Transverse colon (tissue), 4 donors: ENCODE measurements around the gene TMEM88. TPM values are rescaled to one million over a fixed set of nuclear protein-coding genes. Genes with fewer than 3 reads are reported as not detected.

ENCODE experiments used
- DNase-seq: peaks from one replicate; pipeline ENCODE4 v3.0.0-alpha.2; 2019
- H3K27ac ChIP-seq, 4 donors: fragments of 200-600 bp; sonication (generic); 2 replicates each; pipeline ENCODE4 v1.5.1; 2016 to 2018; ENCODE audit warnings: inconsistent platforms in 4 of 4
- H3K27me3 ChIP-seq: fragments of 200-600 bp; sonication (generic); 2 replicates; pipeline ENCODE4 v1.5.1; 2017; ENCODE audit warnings: inconsistent platforms
- H3K36me3 ChIP-seq, 4 donors: fragments of 200-600 bp; sonication (generic); 2 replicates each; pipeline ENCODE4 v1.5.1; 2017 to 2019; ENCODE audit warnings: inconsistent platforms in 4 of 4
- H3K4me1 ChIP-seq, 4 donors: fragments of 200-600 bp; sonication (generic); 2 replicates each; pipeline ENCODE4 v1.5.1; 2017 to 2020; ENCODE audit warnings: inconsistent platforms in 4 of 4
- H3K4me3 ChIP-seq, 4 donors: fragments of 200-600 bp; sonication (generic); 1 replicate in 1 of 4; 2 replicates in 3 of 4; pipeline versions ENCODE4 v1.5.1 to v1.6.1; 2017 to 2019; ENCODE audit warnings: inconsistent platforms in 4 of 4
- H3K9me3 ChIP-seq, 2 donors: fragments of 200-600 bp; sonication (generic); 2 replicates each; pipeline ENCODE4 v1.5.1; 2017 to 2019; ENCODE audit warnings: inconsistent platforms in 2 of 2
- CTCF ChIP-seq, 5 experiments: fragments of 200-600 bp in 3 of 5; fragments of 450-650 bp in 2 of 5; sonication (generic) in 3 of 5; IDR thresholded peaks; 1 replicate in 2 of 5; 2 replicates in 3 of 5; pipeline ENCODE4 v1.5.1; 2016 to 2017; ENCODE audit warnings: antibody characterized with exemption in 5 of 5, inconsistent platforms in 3 of 5, mild to moderate bottlenecking in 2 of 5, moderate library complexity in 1 of 5
- EP300 ChIP-seq: sonication (generic); formaldehyde crosslinking; IDR thresholded peaks from one replicate; pipeline ENCODE4 v1.6.1; 2017; ENCODE audit warnings: antibody characterized with exemption, low read depth
- POLR2A ChIP-seq: fragments of 450-650 bp; IDR thresholded peaks from one replicate; pipeline ENCODE4 v1.6.1; 2016; ENCODE audit warnings: antibody characterized with exemption, mild to moderate bottlenecking, moderate library complexity
- POLR2AphosphoS5 ChIP-seq, 3 donors: sonication (generic); formaldehyde crosslinking; IDR thresholded peaks; one replicate each; pipeline ENCODE4 v1.6.1; 2016; ENCODE audit warnings: antibody characterized with exemption in 3 of 3
- WGBS, 2 donors: methylation state at CpG; one replicate each; pipeline ENCODE4 v1.1.5; 2018; ENCODE audit warnings: low coverage in 1 of 2; 5-methylcytosine and 5-hydroxymethylcytosine counted together
- in situ Hi-C, 4 donors: fragments of 200-750 bp; cut with MboI; loops; one replicate each; pipeline versions ENCODE4 v1.15.0 to v1.15.1; 2017; ENCODE audit warnings: low sequenced_read_pairs in 3 of 4, low pct_ligation_motif_present in 1 of 4, low pct_unique_long_range_greater_than_20kb in 1 of 4
- intact Hi-C: fragments of 100-400 bp; cut with DNase I; formaldehyde crosslinking; loops from one replicate; pipeline ENCODE4 v1.15.1; 2023; ENCODE audit warnings: low total_unique reads
- total RNA-seq, 4 donors: library from RNA; depleted of rRNA; stranded (reverse); fragments of >200 nt; gene quantifications; one replicate each; pipeline ENCODE4 v1.1.0, GENCODE V29; 2016

TMEM88 gene
- total RNA-seq, 4 donors from 2014 or later: 2.4 to 13.1 (median 6.8) TPM

GRCh38 chr17:7818026-7818425 lies 36.8 kb upstream of the TMEM88 start:
- intact Hi-C loops: no loop called here
- H3K9me3 ChIP-seq: no peaks in the 10 kb centered on the region
- in situ Hi-C loops: loop anchor here in 1 of 4 donors (10.0 kb wide), 1 partner anchor 73 kb away; no protein-coding TSS in a partner anchor
- H3K27me3 ChIP-seq: no peaks in the 10 kb centered on the region
- no peaks in the 10 kb centered on the region for H3K36me3 ChIP-seq
- WGBS, 2 donors: 88% methylated on average over 10 of the region's 10 CpGs; no CpG with 5 or more reads in 1 of the 2 donors
- no peak overlapping the region for H3K27ac ChIP-seq
- no peak for DNase-seq
- no peak overlapping the region for H3K4me3 ChIP-seq
- TF ChIP-seq EP300 (no peak), POLR2A (no peak), CTCF (IDR thresholded peaks at IDR 0.05) (no peak), POLR2AphosphoS5 (IDR thresholded peaks at IDR 0.05) (no peak)
- no peaks in the 10 kb centered on the region for H3K4me1 ChIP-seq

DNA sequence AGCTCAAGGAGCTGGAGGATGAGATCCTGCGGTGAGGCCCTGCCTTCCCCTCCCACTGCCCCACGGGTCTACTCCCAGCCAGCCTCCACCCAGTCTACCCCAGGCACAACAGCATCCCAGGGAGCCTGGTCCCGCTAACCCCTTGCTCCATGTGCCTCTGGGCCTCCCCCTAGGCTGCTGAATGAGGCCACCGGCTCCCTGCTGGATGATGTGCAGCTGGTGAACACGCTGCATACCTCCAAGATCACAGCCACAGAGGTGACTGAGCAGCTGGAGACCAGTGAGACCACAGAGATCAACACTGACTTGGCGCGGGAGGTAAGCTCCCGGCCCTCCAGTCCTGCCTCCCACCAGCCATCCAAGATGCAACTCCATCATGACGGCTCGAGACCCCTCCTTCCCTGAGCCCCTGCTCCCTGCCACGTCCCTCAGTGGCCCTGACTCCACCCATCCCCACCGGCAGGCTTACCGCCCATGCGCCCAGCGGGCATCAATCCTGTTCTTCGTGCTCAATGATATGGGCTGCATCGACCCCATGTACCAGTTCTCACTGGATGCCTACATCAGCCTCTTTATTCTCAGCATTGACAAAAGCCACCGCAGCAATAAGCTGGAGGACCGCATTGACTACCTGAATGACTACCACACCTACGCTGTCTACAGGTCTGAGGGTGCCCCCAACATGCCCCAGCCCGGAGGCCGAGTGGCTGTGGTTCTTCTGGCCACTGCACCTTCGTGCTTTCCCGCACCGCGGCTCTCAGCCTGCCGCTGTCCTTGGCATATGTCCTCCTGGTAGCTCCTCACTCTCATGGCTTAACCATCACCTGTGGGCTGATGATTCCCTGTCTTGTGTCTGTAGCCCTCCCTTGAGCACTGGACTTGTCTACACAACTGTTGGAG lies 35.9 kb upstream of the TMEM88 start:
- no peak for DNase-seq
- in situ Hi-C loops (loop anchor here in 1 of 4 donors (10.0 kb wide), 1 partner anchor 74 kb away; no protein-coding TSS in a partner anchor), intact Hi-C loops (no loop called here)
- TF ChIP-seq CTCF (IDR thresholded peaks at IDR 0.05): no peak
- TF ChIP-seq POLR2A: no peak
- TF ChIP-seq POLR2AphosphoS5 (IDR thresholded peaks at IDR 0.05): no peak
- H3K27ac ChIP-seq: no peak overlapping the region
- WGBS, 2 donors: 87 to 88% methylated on average over 3 to 25 of the region's 27 CpGs
- H3K4me1 ChIP-seq: no peaks in the 10 kb centered on the region
- no peaks in the 10 kb centered on the region for H3K36me3 ChIP-seq
- H3K27me3 ChIP-seq: no peaks in the 10 kb centered on the region
- H3K4me3 ChIP-seq: no peak overlapping the region
- H3K9me3 ChIP-seq: no peaks in the 10 kb centered on the region

- DNase-seq: no peak
- no peaks in the 10 kb centered on the region for H3K4me1 ChIP-seq
- in situ Hi-C loops (no loop called here), intact Hi-C loops (no loop called here)
- H3K9me3 ChIP-seq: no peaks in the 10 kb centered on the region
- no peak overlapping the region for H3K27ac ChIP-seq
- WGBS, 2 donors: 74 to 89% methylated on average over 4 to 5 of the region's 5 CpGs
- H3K27me3 ChIP-seq: no peaks in the 10 kb centered on the region
- no peaks in the 10 kb centered on the region for H3K36me3 ChIP-seq
- TF ChIP-seq POLR2AphosphoS5 (IDR thresholded peaks at IDR 0.05): no peak
- TF ChIP-seq CTCF (IDR thresholded peaks at IDR 0.05): no peak
- TF ChIP-seq EP300: no peak
- TF ChIP-seq POLR2A: no peak
- no peak overlapping the region for H3K4me3 ChIP-seq
Observed at GRCh38 chr17:7820231-7820630, 34.6 kb upstream of the TMEM88 start.

DNA sequence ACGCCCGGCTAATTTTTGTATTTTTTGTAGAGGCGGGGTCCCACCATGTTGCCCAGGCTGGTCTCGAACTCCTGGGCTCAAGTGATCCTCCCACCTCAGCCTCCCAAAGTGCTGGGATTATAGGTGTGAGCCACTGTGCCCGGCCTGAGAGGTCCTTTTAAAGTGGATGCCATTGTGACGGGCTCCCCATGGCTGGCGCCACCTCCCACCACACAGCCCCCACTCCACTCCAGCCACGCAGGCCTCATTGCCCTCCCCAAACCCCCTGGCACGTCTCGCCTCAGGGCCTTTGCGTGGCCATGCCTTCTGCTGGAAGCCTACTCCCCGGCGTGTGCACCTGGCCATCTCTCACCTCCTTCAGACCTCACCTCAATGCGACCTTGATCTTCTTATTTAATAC lies 32.7 kb upstream of the TMEM88 start:
- 60 to 74% methylated on average over 1 to 14 of the region's 14 CpGs for WGBS, 2 donors
- Histone ChIP-seq H3K4me3 (no peak overlapping the region), H3K4me1 (no peaks in the 10 kb centered on the region), H3K36me3 (no peaks in the 10 kb centered on the region), H3K27me3 (no peaks in the 10 kb centered on the region), H3K27ac (no peak overlapping the region), H3K9me3 (no peaks in the 10 kb centered on the region)
- intact Hi-C loops: loop anchor here (1.0 kb wide), 1 partner anchor 30 kb away; no protein-coding TSS in a partner anchor
- DNase-seq: no peak
- TF ChIP-seq EP300: no peak
- TF ChIP-seq POLR2AphosphoS5 (IDR thresholded peaks at IDR 0.05): no peak
- TF ChIP-seq POLR2A: no peak
- TF ChIP-seq CTCF (IDR thresholded peaks at IDR 0.05): no peak
- in situ Hi-C loops: no loop called here
